MCF 10A (cell line): ENCODE measurements around the gene FOSL1. TPM values are rescaled to one million over a fixed set of nuclear protein-coding genes. Genes with fewer than 3 reads are reported as not detected.

Experiments used
- BruUV-seq: library from RNA; stranded (reverse); fragments of 400-500 nt; replicated peaks from 2 replicates; lab custom pipeline; 2021; lab: Mats Ljungman, UMichigan
- CTCF ChIA-PET: fragments of 300-600 bp; sonication (Branson Sonifier 250); formaldehyde crosslinking; extraction: SDS; loops from one replicate; lab custom pipeline; 2021; ENCODE audit warnings: antibody characterized with exemption, inconsistent platforms; lab: Yijun Ruan, JAX
- POLR2A ChIA-PET: fragments of 300-600, 350-650 bp; sonication (Branson Sonifier 250); formaldehyde crosslinking; extraction: SDS; loops from one replicate; lab custom pipeline; 2020; ENCODE audit warnings: antibody characterized with exemption, inconsistent platforms; lab: Yijun Ruan, JAX
- DNase-seq: peaks from one replicate; pipeline ENCODE4 v3.0.0-alpha.2; 2018; ENCODE audit not compliant: unreplicated experiment
- H3K27ac Mint-ChIP-seq: one replicate; pipeline ENCODE4 v1.8.0; 2022; ENCODE audit warnings: mild to moderate bottlenecking, low read depth, mixed read lengths; ENCODE audit not compliant: unreplicated experiment
- H3K27me3 Mint-ChIP-seq: one replicate; pipeline ENCODE4 v1.8.0; 2022; ENCODE audit warnings: mixed read lengths; ENCODE audit not compliant: insufficient read depth, unreplicated experiment
- H3K36me3 Mint-ChIP-seq: one replicate; pipeline ENCODE4 v1.8.0; 2022; ENCODE audit warnings: mild to moderate bottlenecking, moderate library complexity, mixed read lengths; ENCODE audit not compliant: insufficient read depth, unreplicated experiment
- H3K4me1 Mint-ChIP-seq: one replicate; pipeline ENCODE4 v1.8.0; 2022; ENCODE audit warnings: mixed read lengths; ENCODE audit not compliant: insufficient read depth, unreplicated experiment
- H3K4me3 Mint-ChIP-seq: one replicate; pipeline ENCODE4 v1.8.0; 2022; ENCODE audit warnings: mild to moderate bottlenecking, moderate library complexity, mixed read lengths; ENCODE audit not compliant: unreplicated experiment
- H3K9me3 Mint-ChIP-seq: one replicate; pipeline ENCODE4 v1.8.0; 2022; ENCODE audit warnings: mixed read lengths; ENCODE audit not compliant: unreplicated experiment
- CTCF ChIP-seq: fragments of 200-600 bp; IDR thresholded peaks from one replicate; pipeline ENCODE4 v1.8.0; 2022; ENCODE audit warnings: antibody characterized with exemption, mild to moderate bottlenecking; ENCODE audit not compliant: unreplicated experiment
- intact Hi-C: fragments of 100-400 bp; cut with micrococcal nuclease; formaldehyde crosslinking; loops from 2 replicates; pipeline ENCODE4 v1.14.1; 2022
- total RNA-seq: library from RNA; stranded (reverse); gene quantifications from 2 replicates; pipeline ENCODE4 v1.2.3, GENCODE V29; 2022

FOSL1 gene
- total RNA-seq, 1 experiment from 2014 or later: 124 TPM

- no peak for TF ChIP-seq CTCF
- BruUV-seq: no TSS peak
- no peak overlapping the region for H3K27ac Mint-ChIP-seq
- H3K27me3 Mint-ChIP-seq: peaks cover 10% of the 10 kb centered on the region
- intact Hi-C loops: no loop called here
- CTCF ChIA-PET: interaction anchor here (0.6 to 1.1 kb wide), 2 partner anchors 62 to 77 kb away, joined by 3 read pairs; no protein-coding TSS in a partner anchor
- no peak overlapping the region for H3K4me3 Mint-ChIP-seq
- DNase-seq: no peak
- no peaks in the 10 kb centered on the region for H3K9me3 Mint-ChIP-seq
- H3K4me1 Mint-ChIP-seq: peaks cover under 1% of the 10 kb centered on the region
- H3K36me3 Mint-ChIP-seq: no peaks in the 10 kb centered on the region
- POLR2A ChIA-PET: no interaction called here
Observed at GRCh38 chr11:65946655-65947054, 46.5 kb upstream of the FOSL1 start.

- no peak for DNase-seq
- Mint-ChIP-seq H3K27me3 (peaks cover 10% of the 10 kb centered on the region), H3K36me3 (no peaks in the 10 kb centered on the region), H3K4me3 (no peak overlapping the region), H3K9me3 (no peaks in the 10 kb centered on the region), H3K27ac (no peak overlapping the region), H3K4me1 (peaks cover 7% of the 10 kb centered on the region)
- no TSS peak for BruUV-seq
- intact Hi-C loops: no loop called here
- TF ChIP-seq CTCF: no peak
- ChIA-PET POLR2A (no interaction called here), CTCF (interaction anchor here (0.6 kb wide), 1 partner anchor 77 kb away, joined by 3 read pairs; no protein-coding TSS in a partner anchor)
Observed at GRCh38 chr11:65945941-65946558, 45.9 kb upstream of the FOSL1 start.

GRCh38 chr11:65945430-65945911 lies 45.3 kb upstream of the FOSL1 start, which contains the start of gene TSGA10IP:
Gene TSGA10IP (plus strand): TSS chr11:65945480. CDS start chr11:65945676, 196 bp downstream.
- Mint-ChIP-seq H3K4me3 (no peak within 1 kb of the TSS), H3K4me1 (peaks cover 9% of the 10 kb centered on the region), H3K9me3 (no peaks in the 10 kb centered on the region), H3K27me3 (peaks cover 10% of the 10 kb centered on the region), H3K36me3 (no peaks in the 10 kb centered on the region), H3K27ac (no peak within 1 kb of the TSS)
- ChIA-PET CTCF (no interaction called here), POLR2A (no interaction called here)
- no peak for DNase-seq
- no peak for TF ChIP-seq CTCF
- intact Hi-C loops: no loop called here
- no TSS peak for BruUV-seq

- no TSS peak for BruUV-seq
- intact Hi-C loops: no loop called here
- no peak overlapping the region for H3K27ac Mint-ChIP-seq
- H3K9me3 Mint-ChIP-seq: no peaks in the 10 kb centered on the region
- ChIA-PET CTCF (no interaction called here), POLR2A (interaction anchor here (0.6 kb wide), 1 partner anchor 16 kb away, joined by 3 read pairs; no protein-coding TSS in a partner anchor)
- DNase-seq: no peak
- H3K27me3 Mint-ChIP-seq: peaks cover 10% of the 10 kb centered on the region
- TF ChIP-seq CTCF: no peak
- no peaks in the 10 kb centered on the region for H3K36me3 Mint-ChIP-seq
- peaks cover 9% of the 10 kb centered on the region for H3K4me1 Mint-ChIP-seq
- H3K4me3 Mint-ChIP-seq: no peak overlapping the region
Observed at GRCh38 chr11:65944767-65945166, 44.6 kb upstream of the FOSL1 start.
